Mononuclear cell (primary cell): ENCODE results near the gene PUS10. TPM values are rescaled to one million over a fixed set of nuclear protein-coding genes. Genes with fewer than 3 reads are reported as not detected.
"Not testable (repeated sequence)": the region's sequence is repeated elsewhere in the genome, so short reads cannot be mapped to it uniquely, and the experiment has no call there.

Experiments
- H3K27me3 ChIP-seq: 2 replicates; pipeline ENCODE4 v1.6.0; 2011; ENCODE audit warnings: low read length, control low read depth; ENCODE audit not compliant: insufficient read depth
- H3K4me1 ChIP-seq: 2 replicates; pipeline ENCODE4 v1.5.1; 2011; ENCODE audit warnings: mild to moderate bottlenecking, low read length, control low read depth; ENCODE audit not compliant: insufficient read depth
- H3K4me3 ChIP-seq: 2 replicates; pipeline ENCODE4 v1.5.1; 2011; ENCODE audit warnings: mild to moderate bottlenecking, low read length, moderate library complexity
- H3K9me3 ChIP-seq: 2 replicates; pipeline ENCODE4 v1.5.1; 2011; ENCODE audit warnings: low read depth, mild to moderate bottlenecking, control low read depth, low read length
- total RNA-seq: library from RNA; depleted of rRNA; stranded (reverse); fragments of >200 nt; gene quantifications from one replicate; pipeline ENCODE4 v1.2.3, GENCODE V29; 2012

Gene PUS10
- total RNA-seq, 1 donor, result 3.6 TPM

GRCh38 chr2:60989259-60989658, 28.8 kb downstream of the PUS10 start:
- Histone ChIP-seq H3K4me3 (no peak overlapping the region), H3K27me3 (no peaks in the 10 kb centered on the region), H3K4me1 (peaks cover 26% of the 10 kb centered on the region), H3K9me3 (peaks cover 12% of the 10 kb centered on the region)

- H3K4me3 ChIP-seq, H3K27me3 ChIP-seq: not testable (repeated sequence)
- H3K4me1 ChIP-seq, result peaks cover 22% of the 10 kb centered on the region
- H3K9me3 ChIP-seq, result peaks cover 12% of the 10 kb centered on the region
Observed at GRCh38 chr2:60987656-60988055, 30.4 kb downstream of the PUS10 start.

GRCh38 chr2:60987041-60987440, 31.0 kb downstream of the PUS10 start:
- H3K4me1 ChIP-seq, result peaks cover 18% of the 10 kb centered on the region
- H3K4me3 ChIP-seq, result no peak overlapping the region
- H3K9me3 ChIP-seq, result peaks cover 9% of the 10 kb centered on the region
- no peaks in the 10 kb centered on the region for H3K27me3 ChIP-seq

GRCh38 chr2:60984720-60985119, 33.3 kb downstream of the PUS10 start:
- no peaks in the 10 kb centered on the region for H3K9me3 ChIP-seq
- peaks cover 23% of the 10 kb centered on the region for H3K4me1 ChIP-seq
- no peak overlapping the region for H3K4me3 ChIP-seq
- no peaks in the 10 kb centered on the region for H3K27me3 ChIP-seq

GRCh38 chr2:60982066-60982465, 36.0 kb downstream of the PUS10 start:
- H3K4me3 ChIP-seq, result not testable (repeated sequence)

GRCh38 chr2:60980071-60980815, 37.8 kb downstream of the PUS10 start:
- H3K4me3 ChIP-seq, result no peak overlapping the region
- no peaks in the 10 kb centered on the region for H3K27me3 ChIP-seq
- no peaks in the 10 kb centered on the region for H3K9me3 ChIP-seq
- H3K4me1 ChIP-seq, result peaks cover 17% of the 10 kb centered on the region

More at GRCh38 chr2:60982066-60982465, 36.0 kb downstream of the PUS10 start:
- not testable (repeated sequence) for H3K27me3 ChIP-seq, H3K9me3 ChIP-seq
- H3K4me1 ChIP-seq, result peaks cover 25% of the 10 kb centered on the region

- no peaks in the 10 kb centered on the region for H3K27me3 ChIP-seq
- H3K9me3 ChIP-seq, result no peaks in the 10 kb centered on the region
- no peak overlapping the region for H3K4me3 ChIP-seq
- peaks cover 17% of the 10 kb centered on the region for H3K4me1 ChIP-seq
Observed at GRCh38 chr2:60979231-60979630, 38.8 kb downstream of the PUS10 start.

- H3K9me3 ChIP-seq, result no peaks in the 10 kb centered on the region
- no peaks in the 10 kb centered on the region for H3K27me3 ChIP-seq
- H3K4me3 ChIP-seq, result no peak overlapping the region
- H3K4me1 ChIP-seq, result peaks cover 17% of the 10 kb centered on the region
Observed at GRCh38 chr2:60977562-60977895, 40.5 kb downstream of the PUS10 start.

- Histone ChIP-seq H3K27me3 (no peaks in the 10 kb centered on the region), H3K4me1 (peaks cover 17% of the 10 kb centered on the region), H3K9me3 (no peaks in the 10 kb centered on the region), H3K4me3 (no peak overlapping the region)
Observed at GRCh38 chr2:60976875-60977561, 41.0 kb downstream of the PUS10 start.

GRCh38 chr2:60976256-60976850, 41.7 kb downstream of the PUS10 start:
- Histone ChIP-seq H3K4me3 (no peak overlapping the region), H3K4me1 (peaks cover 20% of the 10 kb centered on the region), H3K9me3 (no peaks in the 10 kb centered on the region), H3K27me3 (no peaks in the 10 kb centered on the region)

GRCh38 chr2:60974652-60975051, 43.4 kb downstream of the PUS10 start:
- H3K27me3 ChIP-seq, result no peaks in the 10 kb centered on the region
- no peaks in the 10 kb centered on the region for H3K9me3 ChIP-seq
- H3K4me3 ChIP-seq, result no peak overlapping the region
- peaks cover 14% of the 10 kb centered on the region for H3K4me1 ChIP-seq

- Histone ChIP-seq H3K9me3 (no peaks in the 10 kb centered on the region), H3K27me3 (no peaks in the 10 kb centered on the region), H3K4me1 (peaks cover 6% of the 10 kb centered on the region), H3K4me3 (no peak overlapping the region)
Observed at GRCh38 chr2:60973705-60974104, 44.4 kb downstream of the PUS10 start.

- Histone ChIP-seq H3K4me3 (no peak overlapping the region), H3K9me3 (no peaks in the 10 kb centered on the region), H3K4me1 (peaks cover 5% of the 10 kb centered on the region), H3K27me3 (no peaks in the 10 kb centered on the region)
Observed at GRCh38 chr2:60972889-60973656, 45.0 kb downstream of the PUS10 start.

- Histone ChIP-seq H3K9me3 (no peaks in the 10 kb centered on the region), H3K27me3 (no peaks in the 10 kb centered on the region), H3K4me3 (no peak overlapping the region), H3K4me1 (peaks cover 12% of the 10 kb centered on the region)
Observed at GRCh38 chr2:60966507-60967405, 51.3 kb downstream of the PUS10 start.
